Type B pancreatic cell (in vitro differentiated cells): Measurements from ENCODE around the gene POU2F1. TPM values are rescaled to one million over a fixed set of nuclear protein-coding genes. Genes with fewer than 3 reads are reported as not detected.
"Not testable (repeated sequence)": the region's sequence is repeated elsewhere in the genome, so short reads cannot be mapped to it uniquely, and the experiment has no call there.

ENCODE experiments used
- DNase-seq: peaks from one replicate; pipeline ENCODE4 v3.0.0; 2021; ENCODE audit warnings: mixed read lengths; ENCODE audit not compliant: unreplicated experiment; ENCODE audit errors: extremely low spot score
- H3K27ac Mint-ChIP-seq: 2 replicates; pipeline ENCODE4 v1.8.0; 2021; ENCODE audit warnings: mild to moderate bottlenecking, mixed read lengths
- H3K27me3 Mint-ChIP-seq: 2 replicates; pipeline ENCODE4 v1.8.0; 2021; ENCODE audit warnings: mixed read lengths
- H3K36me3 Mint-ChIP-seq: 2 replicates; pipeline ENCODE4 v1.8.0; 2021; ENCODE audit warnings: mixed read lengths
- H3K4me1 Mint-ChIP-seq: one replicate; pipeline ENCODE4 v1.8.0; 2021; ENCODE audit warnings: mixed read lengths; ENCODE audit not compliant: unreplicated experiment
- H3K4me3 Mint-ChIP-seq: 2 replicates; pipeline ENCODE4 v1.8.0; 2021; ENCODE audit warnings: mild to moderate bottlenecking, mixed read lengths
- H3K9me3 Mint-ChIP-seq: 2 replicates; pipeline ENCODE4 v1.8.0; 2021; ENCODE audit warnings: mixed read lengths
- total RNA-seq: library from RNA; stranded (reverse); gene quantifications from 2 replicates; pipeline ENCODE4 v1.2.1, GENCODE V29; 2021; ENCODE audit warnings: low replicate concordance
- TF ChIP-seq, protein P1 (sequence below): fragments of 200-600 bp; sonication (generic); conservative IDR thresholded peaks from 2 replicates; pipeline ENCODE4 v1.5.0; 2021; ENCODE audit warnings: antibody characterized with exemption, mild to moderate bottlenecking

The POU2F1 gene
- total RNA-seq, 1 donor from 2014 or later: 24.2 TPM

DNA sequence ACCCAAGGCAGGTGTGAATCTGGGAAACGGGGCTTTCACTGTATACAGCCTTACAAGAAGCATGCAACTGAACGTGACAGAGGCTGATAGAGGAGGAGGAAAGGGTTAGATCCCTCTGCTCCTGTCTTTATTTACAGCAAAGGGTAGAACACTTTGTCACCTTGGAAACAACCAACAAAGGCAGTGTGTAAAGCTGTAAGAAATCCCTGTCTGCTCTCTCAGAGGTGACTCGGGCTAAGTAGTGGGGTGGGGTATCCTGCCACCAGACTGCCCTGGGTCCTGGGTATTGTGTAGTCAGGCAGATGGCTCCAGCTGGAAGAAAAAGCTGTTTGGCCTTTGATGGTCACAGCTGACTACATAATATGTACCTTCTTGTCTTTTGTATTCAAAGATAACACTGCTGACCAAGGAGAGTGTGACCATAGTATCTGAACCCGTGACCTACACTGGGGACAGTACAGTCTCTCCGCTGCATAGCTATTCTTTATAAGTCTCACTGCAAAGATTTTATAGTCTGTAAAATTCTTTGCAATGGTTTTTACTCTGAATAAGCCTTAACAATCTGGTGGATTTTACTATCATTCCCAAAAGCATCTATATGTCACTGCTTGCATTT, 22.1 kb upstream of the POU2F1 start:
- Mint-ChIP-seq H3K27me3 (no peaks in the 10 kb centered on the region), H3K4me1 (peaks cover 4% of the 10 kb centered on the region), H3K4me3 (no peak overlapping the region), H3K36me3 (no peaks in the 10 kb centered on the region), H3K27ac (no peak overlapping the region), H3K9me3 (no peaks in the 10 kb centered on the region)
- no peak for DNase-seq
- TF ChIP-seq, protein P1, sequence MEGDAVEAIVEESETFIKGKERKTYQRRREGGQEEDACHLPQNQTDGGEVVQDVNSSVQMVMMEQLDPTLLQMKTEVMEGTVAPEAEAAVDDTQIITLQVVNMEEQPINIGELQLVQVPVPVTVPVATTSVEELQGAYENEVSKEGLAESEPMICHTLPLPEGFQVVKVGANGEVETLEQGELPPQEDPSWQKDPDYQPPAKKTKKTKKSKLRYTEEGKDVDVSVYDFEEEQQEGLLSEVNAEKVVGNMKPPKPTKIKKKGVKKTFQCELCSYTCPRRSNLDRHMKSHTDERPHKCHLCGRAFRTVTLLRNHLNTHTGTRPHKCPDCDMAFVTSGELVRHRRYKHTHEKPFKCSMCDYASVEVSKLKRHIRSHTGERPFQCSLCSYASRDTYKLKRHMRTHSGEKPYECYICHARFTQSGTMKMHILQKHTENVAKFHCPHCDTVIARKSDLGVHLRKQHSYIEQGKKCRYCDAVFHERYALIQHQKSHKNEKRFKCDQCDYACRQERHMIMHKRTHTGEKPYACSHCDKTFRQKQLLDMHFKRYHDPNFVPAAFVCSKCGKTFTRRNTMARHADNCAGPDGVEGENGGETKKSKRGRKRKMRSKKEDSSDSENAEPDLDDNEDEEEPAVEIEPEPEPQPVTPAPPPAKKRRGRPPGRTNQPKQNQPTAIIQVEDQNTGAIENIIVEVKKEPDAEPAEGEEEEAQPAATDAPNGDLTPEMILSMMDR: no peak

DNA sequence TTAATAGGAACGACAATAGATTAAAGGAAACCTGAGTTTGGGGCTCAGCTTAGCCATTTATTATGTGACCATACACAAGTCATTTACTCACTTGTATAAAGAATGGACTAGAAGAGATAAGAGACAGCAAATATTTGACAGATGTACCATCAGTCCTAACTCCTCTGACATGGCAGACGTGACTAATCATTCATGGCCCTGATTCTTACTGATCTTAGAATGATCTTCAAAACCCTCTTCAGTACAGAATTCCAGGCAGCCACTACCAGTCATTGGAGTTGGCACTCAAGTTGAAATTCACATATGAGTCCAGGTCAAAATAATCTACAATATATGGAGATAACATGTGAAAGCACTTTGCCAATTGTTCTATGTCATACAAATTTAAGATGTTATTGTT, 21.0 kb upstream of the POU2F1 start:
- Mint-ChIP-seq H3K4me3 (no peak overlapping the region), H3K27ac (no peak overlapping the region), H3K4me1 (peaks cover 4% of the 10 kb centered on the region), H3K9me3 (no peaks in the 10 kb centered on the region), H3K27me3 (no peaks in the 10 kb centered on the region), H3K36me3 (no peaks in the 10 kb centered on the region)
- no peak for DNase-seq
- TF ChIP-seq, protein P1: no peak

DNA sequence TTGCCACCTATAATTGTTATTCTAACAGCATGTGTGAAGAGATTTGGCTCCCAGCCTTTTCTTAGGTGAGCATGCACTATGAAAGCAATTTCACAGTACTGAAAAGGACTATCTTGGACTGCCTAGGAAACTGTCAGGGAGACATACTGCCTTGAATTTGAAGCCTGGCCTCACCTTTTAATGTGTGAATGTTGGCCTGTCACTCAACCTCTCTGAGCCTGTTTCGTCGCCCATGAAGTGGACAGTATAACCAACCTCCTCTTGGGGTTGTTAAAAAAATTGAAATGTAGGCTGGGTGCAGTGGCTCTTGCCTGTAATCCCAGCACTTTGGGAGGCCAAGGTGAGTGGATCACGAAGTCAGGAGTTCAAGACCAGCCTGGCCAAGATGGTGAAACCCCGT, 20.4 kb upstream of the POU2F1 start:
- no peak overlapping the region for H3K27ac Mint-ChIP-seq
- H3K36me3 Mint-ChIP-seq: no peaks in the 10 kb centered on the region
- no peak overlapping the region for H3K4me3 Mint-ChIP-seq
- peaks cover 4% of the 10 kb centered on the region for H3K4me1 Mint-ChIP-seq
- TF ChIP-seq, protein P1: no peak
- DNase-seq: no peak
- H3K9me3 Mint-ChIP-seq: no peaks in the 10 kb centered on the region
- H3K27me3 Mint-ChIP-seq: no peaks in the 10 kb centered on the region

DNA sequence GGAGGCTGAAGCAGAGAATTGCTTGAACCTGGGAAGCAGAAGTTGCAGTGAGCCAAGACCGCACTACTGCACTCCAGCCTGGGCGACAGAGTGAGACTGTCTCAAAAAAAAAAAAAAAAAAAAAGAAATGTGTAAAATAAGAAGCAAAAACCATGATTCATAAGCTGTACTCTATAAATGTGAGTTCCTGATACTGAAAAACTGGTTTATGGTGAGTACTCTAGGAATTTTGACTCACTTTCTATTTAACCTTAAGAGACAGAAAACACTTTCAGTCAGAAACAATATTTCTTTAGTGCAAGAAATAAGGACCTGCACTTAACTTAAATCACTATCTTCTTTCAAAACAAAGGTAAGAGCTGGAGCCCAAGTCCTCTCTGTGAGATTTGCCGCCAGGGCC, 19.9 kb upstream of the POU2F1 start:
- Mint-ChIP-seq H3K27ac (no peak overlapping the region), H3K36me3 (no peaks in the 10 kb centered on the region)

DNA sequence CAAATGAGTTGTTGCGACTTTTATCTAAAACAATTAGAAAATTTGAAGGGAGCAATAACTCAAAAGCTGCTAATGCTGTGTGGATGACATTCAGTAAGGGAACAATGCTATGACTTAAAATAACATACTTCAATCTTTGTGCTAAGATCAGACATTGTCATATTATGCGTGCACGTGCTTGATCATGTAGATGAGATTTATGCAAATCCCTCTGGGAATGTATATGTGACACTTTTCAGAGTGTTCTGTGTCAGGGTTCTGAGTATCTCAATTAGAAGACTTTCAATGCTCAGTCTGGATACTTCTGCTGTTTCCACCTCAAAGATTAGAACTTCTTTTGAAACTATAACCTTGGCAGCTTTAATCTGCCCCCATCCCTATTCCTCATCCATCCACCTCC, 18.6 kb upstream of the POU2F1 start:
- TF ChIP-seq, protein P1: no peak
- Mint-ChIP-seq H3K9me3 (no peaks in the 10 kb centered on the region), H3K4me1 (peaks cover 4% of the 10 kb centered on the region), H3K4me3 (no peak overlapping the region), H3K27me3 (no peaks in the 10 kb centered on the region), H3K36me3 (no peaks in the 10 kb centered on the region), H3K27ac (no peak overlapping the region)
- DNase-seq: no peak

More for the DNA sequence above, 19.9 kb upstream of the POU2F1 start:
- H3K4me3 Mint-ChIP-seq: no peak overlapping the region
- H3K4me1 Mint-ChIP-seq: peaks cover 4% of the 10 kb centered on the region
- no peaks in the 10 kb centered on the region for H3K27me3 Mint-ChIP-seq
- no peak for DNase-seq
- TF ChIP-seq, protein P1: no peak
- H3K9me3 Mint-ChIP-seq: no peaks in the 10 kb centered on the region

DNA sequence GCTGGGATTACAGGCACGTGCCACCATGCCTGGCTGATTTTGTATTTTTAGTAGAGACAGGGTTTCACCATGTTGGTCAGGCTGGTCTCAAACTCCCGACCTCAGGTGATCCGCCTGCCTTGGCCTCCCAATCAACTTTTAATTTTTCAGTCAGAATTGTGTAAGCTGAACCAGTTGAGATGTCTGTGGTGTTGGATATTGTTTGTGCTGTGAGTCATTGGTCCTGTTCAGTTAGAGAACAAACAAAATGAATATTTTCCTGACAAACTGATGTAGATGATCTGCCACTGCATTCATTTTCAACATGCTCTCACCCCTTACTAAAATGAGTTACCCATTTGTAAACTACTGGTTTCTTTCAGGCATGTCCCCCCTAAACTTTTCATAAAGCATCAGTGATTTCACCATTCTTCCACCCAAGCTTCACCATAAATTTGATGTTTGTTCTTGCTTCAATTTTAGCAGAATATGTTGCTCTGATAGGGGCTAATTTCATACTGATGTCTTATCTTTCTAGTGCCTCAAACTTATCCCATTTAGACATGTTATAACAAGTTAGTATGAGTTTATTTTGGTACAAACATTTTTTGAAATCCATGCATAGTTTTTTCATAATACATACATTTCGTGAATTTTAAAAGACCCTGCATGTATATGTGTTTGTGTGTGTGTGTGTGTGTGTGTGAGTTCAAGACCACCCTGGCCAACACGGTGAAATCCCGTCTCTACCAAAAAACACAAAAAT, 15.2 kb upstream of the POU2F1 start:
- DNase-seq: not testable (repeated sequence)

More for the DNA sequence above, 15.2 kb upstream of the POU2F1 start:
- H3K27ac Mint-ChIP-seq, H3K4me3 Mint-ChIP-seq, H3K9me3 Mint-ChIP-seq, H3K4me1 Mint-ChIP-seq, H3K36me3 Mint-ChIP-seq, H3K27me3 Mint-ChIP-seq: not testable (repeated sequence)
